ENCODE data around the gene COL26A1. TPM values are rescaled to one million over a fixed set of nuclear protein-coding genes. Genes with fewer than 3 reads are reported as not detected.

COL26A1 gene
- polyA plus RNA-seq, 1 donor (not counting 4 experiments of a cell fraction or from before 2014, with no cell fraction given): not detected

GRCh38 chr7:101586906-101587677 lies 224.4 kb downstream of the COL26A1 start:
- H3K4me2 ChIP-seq (ENCODE audit: control insufficient read depth, extremely low read depth, insufficient read depth, low read depth, low read length): no peak overlapping the region
- FAIRE-seq (no peak), DNase-seq (ENCODE audit: low read depth, low spot score) (no peak)
- no peak overlapping the region for H3K4me3 ChIP-seq (ENCODE audit: control insufficient read depth in 2 of 3, extremely low read depth in 1 of 3, insufficient read depth in 2 of 3, low read depth in 1 of 3, low read length in 3 of 3)
- H3K9me1 ChIP-seq (ENCODE audit: control insufficient read depth, extremely low read depth, insufficient read depth, low read length): no peaks in the 10 kb centered on the region
- H3K79me2 ChIP-seq (ENCODE audit: control insufficient read depth, insufficient read depth, low read length): no peaks in the 10 kb centered on the region
- H3K4me1 ChIP-seq (ENCODE audit: control insufficient read depth, extremely low read depth, insufficient read depth, low read length): no peaks in the 10 kb centered on the region
- no peaks in the 10 kb centered on the region for H3K9me3 ChIP-seq (ENCODE audit: control insufficient read depth, low read depth, low read length)
- H2AFZ ChIP-seq (ENCODE audit: control insufficient read depth, low read length): no peak overlapping the region
- peaks cover 4% of the 10 kb centered on the region for H3K27me3 ChIP-seq (ENCODE audit: control insufficient read depth, extremely low read depth, insufficient read depth, low read length)
- H4K20me1 ChIP-seq (ENCODE audit: control insufficient read depth, extremely low read depth, insufficient read depth, low read length): no peaks in the 10 kb centered on the region
- H3K27ac ChIP-seq (ENCODE audit: control insufficient read depth, insufficient read depth, low read length): no peak overlapping the region
- H3K9ac ChIP-seq (ENCODE audit: control insufficient read depth, extremely low read depth, insufficient read depth, low read length): no peak overlapping the region
- TF ChIP-seq EZH2 (IDR thresholded peaks at IDR 0.05; ENCODE audit: low read length) (no peak), CTCF (optimal IDR thresholded peaks at IDR 0.05 in 1 of 3, IDR thresholded peaks at IDR 0.05 in 1 of 3, conservative IDR thresholded peaks at IDR 0.05 in 1 of 3; ENCODE audit: extremely low read depth in 1 of 3, insufficient read depth in 2 of 3, low read length in 3 of 3) (no peak)
- H3K36me3 ChIP-seq (ENCODE audit: control insufficient read depth in 2 of 2, extremely low read depth in 1 of 2, insufficient read depth in 2 of 2, low read length in 2 of 2): no peaks in the 10 kb centered on the region
- dilution Hi-C loops (cut with MboI; ENCODE audit: extremely low pct_ligation_motif_present, low sequenced_read_pairs): no loop called here

GRCh38 chr7:101588131-101588935 lies 225.7 kb downstream of the COL26A1 start:
- no peaks in the 10 kb centered on the region for H4K20me1 ChIP-seq (ENCODE audit: control insufficient read depth, extremely low read depth, insufficient read depth, low read length)
- FAIRE-seq: no peak
- no peaks in the 10 kb centered on the region for H3K9me3 ChIP-seq (ENCODE audit: control insufficient read depth, low read depth, low read length)
- no peaks in the 10 kb centered on the region for H3K36me3 ChIP-seq (ENCODE audit: control insufficient read depth in 2 of 2, extremely low read depth in 1 of 2, insufficient read depth in 2 of 2, low read length in 2 of 2)
- no peak overlapping the region for H2AFZ ChIP-seq (ENCODE audit: control insufficient read depth, low read length)
- dilution Hi-C loops (cut with MboI; ENCODE audit: extremely low pct_ligation_motif_present, low sequenced_read_pairs): no loop called here
- H3K9me1 ChIP-seq (ENCODE audit: control insufficient read depth, extremely low read depth, insufficient read depth, low read length): no peaks in the 10 kb centered on the region
- no peak overlapping the region for H3K9ac ChIP-seq (ENCODE audit: control insufficient read depth, extremely low read depth, insufficient read depth, low read length)
- H3K27ac ChIP-seq (ENCODE audit: control insufficient read depth, insufficient read depth, low read length): no peak overlapping the region
- H3K27me3 ChIP-seq (ENCODE audit: control insufficient read depth, extremely low read depth, insufficient read depth, low read length): peaks cover 4% of the 10 kb centered on the region
- H3K4me2 ChIP-seq (ENCODE audit: control insufficient read depth, extremely low read depth, insufficient read depth, low read depth, low read length): no peak overlapping the region
- DNase-seq (ENCODE audit: low read depth, low spot score): no peak
- no peak overlapping the region for H3K4me3 ChIP-seq (ENCODE audit: control insufficient read depth in 2 of 3, extremely low read depth in 1 of 3, insufficient read depth in 2 of 3, low read depth in 1 of 3, low read length in 3 of 3)
- TF ChIP-seq CTCF (optimal IDR thresholded peaks at IDR 0.05 in 1 of 3, IDR thresholded peaks at IDR 0.05 in 1 of 3, conservative IDR thresholded peaks at IDR 0.05 in 1 of 3; ENCODE audit: extremely low read depth in 1 of 3, insufficient read depth in 2 of 3, low read length in 3 of 3): no peak
- TF ChIP-seq EZH2 (IDR thresholded peaks at IDR 0.05; ENCODE audit: low read length): no peak
- no peaks in the 10 kb centered on the region for H3K79me2 ChIP-seq (ENCODE audit: control insufficient read depth, insufficient read depth, low read length)
- no peaks in the 10 kb centered on the region for H3K4me1 ChIP-seq (ENCODE audit: control insufficient read depth, extremely low read depth, insufficient read depth, low read length)

Data from keratinocyte (primary cell).